Osteocyte (in vitro differentiated cells): ENCODE measurements around the gene PPOX. TPM values are rescaled to one million over a fixed set of nuclear protein-coding genes. Genes with fewer than 3 reads are reported as not detected.

ENCODE experiments used
- DNase-seq: peaks from one replicate; pipeline ENCODE4 v3.0.0; 2021; ENCODE audit warnings: mixed read lengths; ENCODE audit not compliant: unreplicated experiment; ENCODE audit errors: extremely low spot score
- H3K27ac Mint-ChIP-seq: one replicate; pipeline ENCODE4 v1.8.0; 2021; ENCODE audit warnings: mild to moderate bottlenecking, mixed read lengths; ENCODE audit not compliant: unreplicated experiment
- H3K27me3 Mint-ChIP-seq: one replicate; pipeline ENCODE4 v1.8.0; 2021; ENCODE audit warnings: mixed read lengths; ENCODE audit not compliant: unreplicated experiment
- H3K36me3 Mint-ChIP-seq: one replicate; pipeline ENCODE4 v1.8.0; 2021; ENCODE audit warnings: mixed read lengths; ENCODE audit not compliant: unreplicated experiment
- H3K4me1 Mint-ChIP-seq: one replicate; pipeline ENCODE4 v1.8.0; 2021; ENCODE audit warnings: mixed read lengths; ENCODE audit not compliant: unreplicated experiment
- H3K4me3 Mint-ChIP-seq: one replicate; pipeline ENCODE4 v1.8.0; 2021; ENCODE audit warnings: mild to moderate bottlenecking, moderate library complexity, mixed read lengths; ENCODE audit not compliant: unreplicated experiment
- H3K9me3 Mint-ChIP-seq: one replicate; pipeline ENCODE4 v1.8.0; 2021; ENCODE audit warnings: mixed read lengths; ENCODE audit not compliant: unreplicated experiment
- CTCF ChIP-seq: fragments of 200-600 bp; sonication (generic); IDR thresholded peaks from 2 replicates; pipeline ENCODE4 v1.5.0; 2021; ENCODE audit warnings: antibody characterized with exemption, mild to moderate bottlenecking, moderate library complexity
- total RNA-seq: library from RNA; stranded (reverse); gene quantifications from 2 replicates; pipeline ENCODE4 v1.2.1, GENCODE V29; 2021

PPOX gene
- total RNA-seq, 1 donor from 2014 or later: 37.9 TPM

- no peak for DNase-seq
- peaks cover 15% of the 10 kb centered on the region for H3K36me3 Mint-ChIP-seq
- no peak overlapping the region for H3K4me3 Mint-ChIP-seq
- TF ChIP-seq CTCF: no peak
- peak overlapping the region; percentile 91 for H3K27ac Mint-ChIP-seq
- H3K27me3 Mint-ChIP-seq: no peaks in the 10 kb centered on the region
- peaks cover 38% of the 10 kb centered on the region for H3K4me1 Mint-ChIP-seq
- no peaks in the 10 kb centered on the region for H3K9me3 Mint-ChIP-seq
Observed at GRCh38 chr1:161157867-161158266, 8.4 kb upstream of the PPOX start.

GRCh38 chr1:161158316-161159010, 7.8 kb upstream of the PPOX start:
- Mint-ChIP-seq H3K27me3 (no peaks in the 10 kb centered on the region), H3K4me3 (peak overlapping the region; percentile 87), H3K4me1 (peaks cover 34% of the 10 kb centered on the region), H3K27ac (peak overlapping the region; percentile 91), H3K9me3 (no peaks in the 10 kb centered on the region), H3K36me3 (peaks cover 18% of the 10 kb centered on the region)
- no peak for DNase-seq
- TF ChIP-seq CTCF: no peak

- peak; percentile 98 for DNase-seq
- H3K27ac Mint-ChIP-seq: peak within 1 kb of the TSS; percentile 91
- H3K36me3 Mint-ChIP-seq: peaks cover 23% of the 10 kb centered on the region
- H3K9me3 Mint-ChIP-seq: no peaks in the 10 kb centered on the region
- peak within 1 kb of the TSS; percentile 87 for H3K4me3 Mint-ChIP-seq
- TF ChIP-seq CTCF: peak; percentile 19
- H3K4me1 Mint-ChIP-seq: peaks cover 34% of the 10 kb centered on the region
- H3K27me3 Mint-ChIP-seq: no peaks in the 10 kb centered on the region
Observed at GRCh38 chr1:161159087-161159912, 6.9 kb upstream of the PPOX start, which contains the start of gene USP21. Gene USP21 (plus strand): TSS chr1:161159500. CDS start chr1:161160641, 1,141 bp downstream.

- H3K4me1 Mint-ChIP-seq: peaks cover 31% of the 10 kb centered on the region
- no peaks in the 10 kb centered on the region for H3K27me3 Mint-ChIP-seq
- DNase-seq: no peak
- no peak for TF ChIP-seq CTCF
- peak overlapping the region; percentile 91 for H3K27ac Mint-ChIP-seq
- peak overlapping the region; percentile 87 for H3K4me3 Mint-ChIP-seq
- H3K9me3 Mint-ChIP-seq: no peaks in the 10 kb centered on the region
- H3K36me3 Mint-ChIP-seq: peaks cover 23% of the 10 kb centered on the region
Observed at GRCh38 chr1:161159913-161160243, 6.3 kb upstream of the PPOX start.

GRCh38 chr1:161160671-161161145, 5.5 kb upstream of the PPOX start:
- TF ChIP-seq CTCF: no peak
- H3K36me3 Mint-ChIP-seq: peaks cover 20% of the 10 kb centered on the region
- no peaks in the 10 kb centered on the region for H3K27me3 Mint-ChIP-seq
- no peak for DNase-seq
- no peak overlapping the region for H3K27ac Mint-ChIP-seq
- peak overlapping the region; percentile 87 for H3K4me3 Mint-ChIP-seq
- no peaks in the 10 kb centered on the region for H3K9me3 Mint-ChIP-seq
- H3K4me1 Mint-ChIP-seq: peaks cover 32% of the 10 kb centered on the region
